ENCODE measurements around the gene PAK6. TPM values are rescaled to one million over a fixed set of nuclear protein-coding genes. Genes with fewer than 3 reads are reported as not detected.

The PAK6 gene
- total RNA-seq, 1 donor from 2014 or later, result not detected

GRCh38 chr15:40289140-40289775, 50.4 kb downstream of the PAK6 start:
- TF ChIP-seq, protein P1, sequence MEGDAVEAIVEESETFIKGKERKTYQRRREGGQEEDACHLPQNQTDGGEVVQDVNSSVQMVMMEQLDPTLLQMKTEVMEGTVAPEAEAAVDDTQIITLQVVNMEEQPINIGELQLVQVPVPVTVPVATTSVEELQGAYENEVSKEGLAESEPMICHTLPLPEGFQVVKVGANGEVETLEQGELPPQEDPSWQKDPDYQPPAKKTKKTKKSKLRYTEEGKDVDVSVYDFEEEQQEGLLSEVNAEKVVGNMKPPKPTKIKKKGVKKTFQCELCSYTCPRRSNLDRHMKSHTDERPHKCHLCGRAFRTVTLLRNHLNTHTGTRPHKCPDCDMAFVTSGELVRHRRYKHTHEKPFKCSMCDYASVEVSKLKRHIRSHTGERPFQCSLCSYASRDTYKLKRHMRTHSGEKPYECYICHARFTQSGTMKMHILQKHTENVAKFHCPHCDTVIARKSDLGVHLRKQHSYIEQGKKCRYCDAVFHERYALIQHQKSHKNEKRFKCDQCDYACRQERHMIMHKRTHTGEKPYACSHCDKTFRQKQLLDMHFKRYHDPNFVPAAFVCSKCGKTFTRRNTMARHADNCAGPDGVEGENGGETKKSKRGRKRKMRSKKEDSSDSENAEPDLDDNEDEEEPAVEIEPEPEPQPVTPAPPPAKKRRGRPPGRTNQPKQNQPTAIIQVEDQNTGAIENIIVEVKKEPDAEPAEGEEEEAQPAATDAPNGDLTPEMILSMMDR (IDR thresholded peaks at IDR 0.05), result no peak
- Mint-ChIP-seq H3K36me3 (ENCODE audit: unreplicated experiment) (no peaks in the 10 kb centered on the region), H3K27me3 (ENCODE audit: unreplicated experiment) (peaks cover 4% of the 10 kb centered on the region), H3K27ac (ENCODE audit: unreplicated experiment) (no peak overlapping the region), H3K4me1 (ENCODE audit: unreplicated experiment) (peaks cover 25% of the 10 kb centered on the region), H3K9me3 (ENCODE audit: unreplicated experiment) (no peaks in the 10 kb centered on the region), H3K4me3 (ENCODE audit: unreplicated experiment) (no peak overlapping the region)
- no peak for DNase-seq (ENCODE audit: extremely low spot score, unreplicated experiment)

DNA sequence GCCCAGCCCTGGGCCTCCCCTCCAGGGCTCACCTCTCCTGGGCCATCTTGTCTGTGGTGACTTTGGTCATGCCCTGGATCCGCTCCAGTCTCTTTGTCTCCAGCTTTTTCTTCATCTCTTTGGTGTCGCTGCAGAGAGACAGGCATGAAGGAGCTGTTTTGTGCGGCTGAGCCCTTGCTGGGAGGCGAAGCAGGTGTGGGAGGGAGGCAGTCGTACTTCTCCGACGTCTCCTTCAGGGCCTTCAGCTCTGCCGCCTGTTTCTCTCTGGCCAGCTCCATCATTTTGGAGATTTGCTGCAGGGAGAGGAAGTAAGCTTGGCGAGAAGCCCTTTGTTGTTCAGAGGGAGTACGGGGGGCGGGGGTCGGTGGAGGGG, 51.7 kb downstream of the PAK6 start:
- TF ChIP-seq, protein P1 (IDR thresholded peaks at IDR 0.05), result no peak
- Mint-ChIP-seq H3K4me1 (ENCODE audit: unreplicated experiment) (peaks cover 16% of the 10 kb centered on the region), H3K27me3 (ENCODE audit: unreplicated experiment) (peaks cover 6% of the 10 kb centered on the region), H3K27ac (ENCODE audit: unreplicated experiment) (no peak overlapping the region), H3K9me3 (ENCODE audit: unreplicated experiment) (no peaks in the 10 kb centered on the region), H3K4me3 (ENCODE audit: unreplicated experiment) (peak overlapping the region; percentile 32), H3K36me3 (ENCODE audit: unreplicated experiment) (no peaks in the 10 kb centered on the region)
- no peak for DNase-seq (ENCODE audit: extremely low spot score, unreplicated experiment)

DNA sequence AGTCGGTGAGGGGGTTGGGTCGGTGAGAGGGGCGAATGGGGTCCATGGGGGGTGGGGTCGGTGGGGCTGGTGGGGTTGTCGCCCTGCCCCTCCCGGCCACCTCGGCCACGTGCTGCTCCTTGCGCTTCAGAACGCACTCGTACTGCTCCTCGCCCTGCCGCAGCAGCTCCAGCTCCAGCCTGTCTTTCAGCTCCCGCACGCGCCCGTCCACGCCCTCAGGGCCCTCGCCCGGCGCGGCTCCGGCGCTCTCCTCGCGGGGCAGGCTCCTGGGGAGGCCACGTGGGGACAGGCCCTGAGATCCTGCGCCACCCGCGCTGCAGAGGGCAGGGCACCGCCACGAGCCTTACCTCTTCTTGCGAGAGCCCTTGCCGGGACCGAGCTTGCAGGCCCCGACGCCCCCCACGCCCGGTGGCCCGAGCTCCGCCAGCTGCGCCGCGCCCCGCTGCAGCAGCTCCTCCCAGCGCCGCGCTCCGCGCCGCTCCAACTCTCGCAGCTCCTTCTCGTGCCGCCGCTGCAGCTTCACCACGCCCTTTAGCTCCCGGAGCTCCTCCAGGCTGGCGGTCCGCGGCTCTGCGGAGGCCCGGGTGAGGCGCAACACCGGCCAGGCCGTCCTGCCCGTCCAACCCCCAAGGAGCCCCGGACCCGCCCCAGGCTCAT, 52.2 kb downstream of the PAK6 start:
- DNase-seq (ENCODE audit: extremely low spot score, unreplicated experiment), result peak; percentile 88

GRCh38 chr15:40292246-40292645, 53.4 kb downstream of the PAK6 start:
- Mint-ChIP-seq H3K4me1 (ENCODE audit: unreplicated experiment) (peaks cover 12% of the 10 kb centered on the region), H3K36me3 (ENCODE audit: unreplicated experiment) (no peaks in the 10 kb centered on the region), H3K9me3 (ENCODE audit: unreplicated experiment) (no peaks in the 10 kb centered on the region), H3K4me3 (ENCODE audit: unreplicated experiment) (no peak overlapping the region), H3K27me3 (ENCODE audit: unreplicated experiment) (peaks cover 7% of the 10 kb centered on the region), H3K27ac (ENCODE audit: unreplicated experiment) (no peak overlapping the region)
- DNase-seq (ENCODE audit: extremely low spot score, unreplicated experiment), result no peak
- TF ChIP-seq, protein P1 (IDR thresholded peaks at IDR 0.05), result no peak

More for the DNA sequence above, 52.2 kb downstream of the PAK6 start:
- peak overlapping the region; percentile 32 for H3K4me3 Mint-ChIP-seq (ENCODE audit: unreplicated experiment)
- H3K36me3 Mint-ChIP-seq (ENCODE audit: unreplicated experiment), result no peaks in the 10 kb centered on the region
- no peaks in the 10 kb centered on the region for H3K9me3 Mint-ChIP-seq (ENCODE audit: unreplicated experiment)
- H3K4me1 Mint-ChIP-seq (ENCODE audit: unreplicated experiment), result peaks cover 12% of the 10 kb centered on the region
- no peak overlapping the region for H3K27ac Mint-ChIP-seq (ENCODE audit: unreplicated experiment)
- TF ChIP-seq, protein P1 (IDR thresholded peaks at IDR 0.05), result no peak
- H3K27me3 Mint-ChIP-seq (ENCODE audit: unreplicated experiment), result peaks cover 7% of the 10 kb centered on the region

DNA sequence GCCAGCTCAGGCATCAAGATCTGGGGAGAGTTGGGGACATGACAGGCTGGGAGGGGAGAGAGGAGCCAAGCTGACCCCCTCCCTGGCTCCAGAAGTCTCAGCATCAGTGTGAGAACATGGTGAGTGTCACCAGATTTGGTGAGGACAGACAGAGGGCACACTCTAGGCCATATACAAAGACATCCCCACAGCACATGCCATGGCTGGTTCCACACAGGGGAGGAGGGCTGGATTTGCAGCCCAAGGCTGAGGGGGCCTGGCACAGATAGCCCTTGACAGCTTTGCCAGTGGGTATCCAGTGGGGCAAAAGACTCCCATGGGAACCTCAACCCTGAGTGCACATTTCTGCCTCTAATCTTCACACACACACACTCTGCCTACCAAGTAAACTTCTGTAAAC, 54.1 kb downstream of the PAK6 start:
- DNase-seq (ENCODE audit: extremely low spot score, unreplicated experiment), result no peak
- H3K4me3 Mint-ChIP-seq (ENCODE audit: unreplicated experiment), result no peak overlapping the region
- no peaks in the 10 kb centered on the region for H3K9me3 Mint-ChIP-seq (ENCODE audit: unreplicated experiment)
- H3K27me3 Mint-ChIP-seq (ENCODE audit: unreplicated experiment), result peaks cover 7% of the 10 kb centered on the region
- H3K36me3 Mint-ChIP-seq (ENCODE audit: unreplicated experiment), result no peaks in the 10 kb centered on the region
- H3K4me1 Mint-ChIP-seq (ENCODE audit: unreplicated experiment), result peaks cover 5% of the 10 kb centered on the region
- TF ChIP-seq, protein P1 (IDR thresholded peaks at IDR 0.05), result no peak
- no peak overlapping the region for H3K27ac Mint-ChIP-seq (ENCODE audit: unreplicated experiment)
